Choroid plexus epithelial cell (primary cell): ENCODE measurements around the gene SMNDC1.
"Not testable (repeated sequence)": the region's sequence is repeated elsewhere in the genome, so short reads cannot be mapped to it uniquely, and the experiment has no call there.

ENCODE experiments used
- DNase-seq: peaks from one replicate; pipeline ENCODE4 v3.0.0-alpha.2; 2010; ENCODE audit warnings: low read depth
- H3K4me3 ChIP-seq: 2 replicates; pipeline ENCODE4 v1.5.1; 2011; ENCODE audit warnings: low read depth, mild to moderate bottlenecking, control low read depth, low read length, moderate library complexity
- TF ChIP-seq, protein P1 (sequence below): conservative IDR thresholded peaks from 2 replicates; pipeline ENCODE4 v1.5.1; 2011; ENCODE audit warnings: low read depth, mild to moderate bottlenecking, control low read depth, inconsistent platforms, low read length, moderate library complexity

Gene SMNDC1

DNA sequence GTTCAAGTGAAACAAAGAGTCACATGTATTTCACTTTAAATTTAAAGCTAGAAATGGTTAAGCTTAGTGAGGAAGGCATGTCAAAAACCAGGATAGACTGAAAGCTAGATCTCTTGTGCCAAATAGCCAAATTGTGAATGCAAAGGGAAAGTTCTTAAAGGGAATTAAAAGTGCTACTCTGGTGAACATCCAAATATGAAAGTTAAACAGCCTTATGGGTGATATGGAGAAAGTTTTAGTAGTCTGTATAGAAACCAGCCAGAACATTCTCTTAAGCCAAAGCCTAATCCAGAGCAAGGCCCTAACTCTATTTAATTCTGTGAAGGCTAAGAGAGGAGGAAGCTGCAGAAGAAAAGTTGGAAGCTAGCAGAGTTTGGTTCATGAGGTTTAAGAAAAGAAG, 50.3 kb downstream of the SMNDC1 start:
- TF ChIP-seq, protein P1, sequence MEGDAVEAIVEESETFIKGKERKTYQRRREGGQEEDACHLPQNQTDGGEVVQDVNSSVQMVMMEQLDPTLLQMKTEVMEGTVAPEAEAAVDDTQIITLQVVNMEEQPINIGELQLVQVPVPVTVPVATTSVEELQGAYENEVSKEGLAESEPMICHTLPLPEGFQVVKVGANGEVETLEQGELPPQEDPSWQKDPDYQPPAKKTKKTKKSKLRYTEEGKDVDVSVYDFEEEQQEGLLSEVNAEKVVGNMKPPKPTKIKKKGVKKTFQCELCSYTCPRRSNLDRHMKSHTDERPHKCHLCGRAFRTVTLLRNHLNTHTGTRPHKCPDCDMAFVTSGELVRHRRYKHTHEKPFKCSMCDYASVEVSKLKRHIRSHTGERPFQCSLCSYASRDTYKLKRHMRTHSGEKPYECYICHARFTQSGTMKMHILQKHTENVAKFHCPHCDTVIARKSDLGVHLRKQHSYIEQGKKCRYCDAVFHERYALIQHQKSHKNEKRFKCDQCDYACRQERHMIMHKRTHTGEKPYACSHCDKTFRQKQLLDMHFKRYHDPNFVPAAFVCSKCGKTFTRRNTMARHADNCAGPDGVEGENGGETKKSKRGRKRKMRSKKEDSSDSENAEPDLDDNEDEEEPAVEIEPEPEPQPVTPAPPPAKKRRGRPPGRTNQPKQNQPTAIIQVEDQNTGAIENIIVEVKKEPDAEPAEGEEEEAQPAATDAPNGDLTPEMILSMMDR = no peak

DNA sequence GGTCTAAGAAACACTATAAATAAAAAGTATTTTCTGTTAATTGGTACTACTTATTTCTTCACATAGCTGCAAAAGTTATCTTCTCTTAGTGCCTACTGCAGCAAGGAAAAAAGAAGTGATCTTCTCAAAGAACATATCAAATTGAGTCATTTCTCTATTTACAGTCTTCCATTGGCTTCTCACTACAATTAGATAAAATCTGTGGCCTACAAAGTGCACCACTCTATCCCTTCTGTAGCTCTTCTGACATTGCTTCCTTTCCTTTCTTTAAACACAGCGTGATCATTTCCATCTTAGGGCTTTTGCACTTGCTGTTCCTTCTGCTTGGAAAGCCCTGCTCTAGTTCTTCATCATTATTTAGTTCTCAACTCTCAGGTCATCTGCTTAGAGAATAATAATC, 52.6 kb downstream of the SMNDC1 start:
- TF ChIP-seq, protein P1 = no peak
- no peak for DNase-seq
- H3K4me3 ChIP-seq = no peak overlapping the region

More for the DNA sequence above, 50.3 kb downstream of the SMNDC1 start:
- H3K4me3 ChIP-seq = no peak overlapping the region
- DNase-seq = no peak

DNA sequence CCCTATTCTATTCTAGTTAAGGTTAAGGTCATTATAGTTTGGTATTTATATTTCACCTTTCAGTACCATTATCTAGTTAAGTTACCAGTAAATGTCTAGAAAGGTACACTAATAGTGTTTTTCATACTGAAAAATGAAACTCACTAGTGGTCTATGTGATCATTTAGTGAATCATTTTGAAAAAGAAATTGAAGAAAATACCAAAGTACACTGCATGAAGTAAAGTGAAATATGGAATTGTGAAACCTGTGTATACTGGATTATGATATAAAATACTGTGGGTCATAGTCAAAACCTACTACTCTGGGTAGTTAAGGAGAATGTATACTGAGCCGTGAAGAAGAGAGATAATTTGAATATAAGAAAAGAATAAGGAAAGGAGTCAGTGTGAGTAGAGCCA, 53.3 kb downstream of the SMNDC1 start:
- H3K4me3 ChIP-seq, DNase-seq: not testable (repeated sequence)

DNA sequence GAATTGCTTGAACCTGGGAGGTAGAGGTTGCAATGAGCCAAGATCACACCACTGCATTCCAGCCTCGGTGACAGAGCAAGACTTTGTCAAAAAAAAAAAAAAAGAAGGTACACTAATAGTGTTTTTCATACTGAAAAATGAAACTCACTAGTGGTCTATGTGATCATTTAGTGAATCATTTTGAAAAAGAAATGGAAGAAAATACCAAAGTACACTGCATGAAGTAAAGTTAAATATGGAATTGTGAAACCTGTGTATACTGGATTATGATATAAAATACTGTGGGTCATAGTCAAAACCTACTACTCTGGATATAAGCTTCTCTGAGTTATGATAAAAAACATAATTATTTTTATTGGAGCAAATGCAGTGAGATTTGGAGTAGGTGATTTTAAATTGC, 55.2 kb downstream of the SMNDC1 start:
- not testable (repeated sequence) for DNase-seq, H3K4me3 ChIP-seq

DNA sequence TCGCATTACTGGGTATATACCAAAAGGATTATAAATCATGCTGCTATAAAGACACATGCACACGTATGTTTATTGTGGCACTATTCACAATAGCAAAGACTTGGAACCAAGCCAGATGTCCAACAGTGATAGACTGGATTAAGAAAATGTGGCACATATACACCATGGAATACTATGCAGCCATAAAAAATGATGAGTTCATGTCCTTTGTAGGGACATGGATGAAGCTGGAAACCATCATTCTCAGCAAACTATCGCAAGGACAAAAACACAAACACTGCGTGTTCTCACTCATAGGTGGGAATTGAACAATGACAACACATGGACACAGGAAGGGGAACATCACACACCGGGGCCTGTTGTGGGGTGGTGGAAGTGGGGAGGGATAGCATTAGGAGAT, 56.9 kb downstream of the SMNDC1 start:
- not testable (repeated sequence) for DNase-seq, H3K4me3 ChIP-seq

DNA sequence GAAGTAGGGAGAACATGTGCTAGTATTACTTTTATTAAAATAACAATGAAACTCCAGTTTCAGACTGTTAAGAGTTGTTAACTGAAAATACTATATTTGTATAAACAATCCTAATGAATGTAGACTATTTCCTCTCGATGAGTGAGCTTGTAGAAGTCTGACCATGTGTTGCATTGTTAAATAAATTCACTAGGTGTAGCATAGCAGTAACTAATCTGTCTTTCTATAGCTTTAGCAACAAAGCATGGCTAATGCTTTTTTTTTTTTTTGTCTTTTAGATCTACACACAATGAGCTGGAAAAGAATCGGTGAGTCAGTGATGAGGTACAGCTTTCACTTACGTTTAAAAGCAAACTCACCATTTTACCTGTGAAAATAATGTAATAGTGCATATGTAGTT, 60.2 kb downstream of the SMNDC1 start:
- DNase-seq = no peak
- no peak overlapping the region for H3K4me3 ChIP-seq
- TF ChIP-seq, protein P1 = no peak

DNA sequence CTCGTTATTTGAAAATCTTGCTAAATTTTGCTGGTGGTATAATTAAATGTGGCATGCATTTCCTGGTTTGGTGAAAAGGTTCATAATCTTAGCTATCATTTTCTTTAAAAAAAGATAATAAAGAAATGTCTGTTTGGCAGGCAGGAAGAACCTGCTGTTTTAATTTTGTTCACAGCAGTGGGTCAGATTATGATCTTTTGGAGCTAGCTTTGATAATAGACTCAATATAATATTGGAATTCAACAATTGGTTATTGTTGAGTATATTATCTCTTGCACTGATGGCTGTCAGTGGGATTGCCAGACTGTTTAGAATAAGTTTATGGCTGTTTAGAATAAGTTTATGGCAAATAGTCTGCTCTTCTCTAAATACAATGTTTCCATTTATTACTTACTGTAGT, 62.2 kb downstream of the SMNDC1 start:
- TF ChIP-seq, protein P1 = no peak
- DNase-seq = no peak
- no peak overlapping the region for H3K4me3 ChIP-seq

DNA sequence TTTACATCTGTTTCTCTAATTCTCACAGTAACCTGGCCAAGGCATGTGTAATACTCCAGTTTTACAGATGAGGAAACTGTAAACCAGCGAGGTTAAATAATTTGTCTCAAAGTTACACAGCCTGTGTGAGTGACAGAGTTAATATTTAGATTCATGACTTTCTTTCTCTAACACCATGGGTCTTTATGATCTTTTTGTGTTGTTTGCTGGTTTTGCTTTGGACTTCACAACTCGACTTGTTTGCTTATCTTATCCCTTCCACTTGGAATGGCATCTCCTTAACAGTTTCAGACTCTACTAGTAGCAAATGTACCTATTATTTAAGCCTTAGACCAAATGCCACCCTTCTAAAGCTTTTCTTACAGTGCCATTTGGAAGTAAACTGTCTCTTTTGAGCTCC, 62.9 kb downstream of the SMNDC1 start:
- no peak for DNase-seq
- no peak overlapping the region for H3K4me3 ChIP-seq
- TF ChIP-seq, protein P1 = no peak

DNA sequence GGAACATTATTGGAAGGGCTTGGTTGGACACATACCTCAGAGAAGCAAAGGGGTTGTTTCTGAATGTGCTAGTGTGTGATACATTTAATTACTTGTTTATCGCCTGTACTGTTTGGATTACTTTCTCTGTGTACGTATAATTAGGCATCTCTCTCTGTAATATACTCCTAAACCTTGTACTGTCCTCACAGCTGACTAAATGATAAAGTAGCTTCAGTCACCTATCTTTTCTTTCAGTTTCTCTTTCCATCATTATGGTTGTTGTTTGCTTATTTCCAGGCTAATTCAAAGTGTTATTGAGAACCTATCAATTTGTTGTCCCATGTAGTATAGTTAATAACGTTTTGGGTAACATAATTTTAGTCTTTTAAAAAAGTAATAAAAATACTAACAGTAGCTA, 63.3 kb downstream of the SMNDC1 start:
- TF ChIP-seq, protein P1 = no peak
- no peak for DNase-seq
- no peak overlapping the region for H3K4me3 ChIP-seq
